NCI-H1694 treated with DMSO at 0.1 percent for 48 hours (cell line): ENCODE measurements around the gene CSF3R.
"Not testable (repeated sequence)": the region's sequence is repeated elsewhere in the genome, so short reads cannot be mapped to it uniquely, and the experiment has no call there.

Source experiments
- DNase-seq: peaks from one replicate; lab custom pipeline; 2025; lab: John Stamatoyannopoulos, UW

Gene CSF3R

GRCh38 chr1:36513676-36514473 is 31.2 kb upstream of the CSF3R start:
- no peak for DNase-seq

GRCh38 chr1:36512842-36513241 is 30.1 kb upstream of the CSF3R start:
- DNase-seq, result no peak

GRCh38 chr1:36511804-36512798 is 29.4 kb upstream of the CSF3R start:
- no peak for DNase-seq

GRCh38 chr1:36511220-36511619 is 28.5 kb upstream of the CSF3R start:
- not testable (repeated sequence) for DNase-seq

DNA sequence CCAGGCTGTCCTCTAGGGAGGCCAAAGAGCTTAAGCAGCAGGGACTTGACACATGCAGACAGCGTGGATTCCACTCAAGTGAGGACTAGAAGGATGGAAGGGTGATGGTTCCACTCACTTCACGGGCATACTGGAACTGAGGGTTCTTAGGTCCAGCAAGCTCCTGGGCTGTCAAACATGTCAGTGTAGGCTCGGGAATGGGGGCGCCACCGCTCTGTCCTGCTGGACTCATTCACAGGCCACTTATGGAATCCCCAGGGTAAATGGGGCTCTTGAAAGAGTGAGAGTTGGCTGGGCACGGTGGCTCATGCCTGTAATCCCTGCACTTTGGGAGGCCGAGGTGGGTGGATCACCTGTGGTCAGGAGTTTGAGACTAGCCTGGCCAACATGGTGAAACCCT is 27.7 kb upstream of the CSF3R start:
- DNase-seq, result no peak

GRCh38 chr1:36508257-36508656 is 25.5 kb upstream of the CSF3R start:
- no peak for DNase-seq

- no peak for DNase-seq
Measured at GRCh38 chr1:36506276-36506920, 23.7 kb upstream of the CSF3R start.

GRCh38 chr1:36503733-36504132 is 21.0 kb upstream of the CSF3R start:
- DNase-seq, result no peak

DNA sequence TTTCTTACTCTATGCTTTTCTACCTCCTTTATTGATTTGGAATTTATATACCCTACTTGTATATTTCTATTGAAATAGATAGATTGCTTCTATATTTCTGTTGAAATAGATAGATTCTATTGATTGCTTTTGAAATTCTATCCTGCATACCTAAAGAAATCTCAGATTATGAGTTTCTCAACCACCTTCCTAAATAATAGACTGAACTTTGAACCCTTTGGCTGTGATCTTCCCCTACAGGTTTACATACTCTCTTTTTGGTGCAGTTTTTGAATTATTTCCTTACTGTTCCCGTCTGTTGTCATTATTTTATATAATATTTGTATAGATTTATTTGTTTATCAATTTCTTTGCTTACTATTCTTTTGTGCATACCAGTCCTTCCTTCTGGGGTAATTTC is 20.4 kb upstream of the CSF3R start:
- DNase-seq, result no peak

GRCh38 chr1:36502616-36503015 is 19.9 kb upstream of the CSF3R start:
- no peak for DNase-seq

DNA sequence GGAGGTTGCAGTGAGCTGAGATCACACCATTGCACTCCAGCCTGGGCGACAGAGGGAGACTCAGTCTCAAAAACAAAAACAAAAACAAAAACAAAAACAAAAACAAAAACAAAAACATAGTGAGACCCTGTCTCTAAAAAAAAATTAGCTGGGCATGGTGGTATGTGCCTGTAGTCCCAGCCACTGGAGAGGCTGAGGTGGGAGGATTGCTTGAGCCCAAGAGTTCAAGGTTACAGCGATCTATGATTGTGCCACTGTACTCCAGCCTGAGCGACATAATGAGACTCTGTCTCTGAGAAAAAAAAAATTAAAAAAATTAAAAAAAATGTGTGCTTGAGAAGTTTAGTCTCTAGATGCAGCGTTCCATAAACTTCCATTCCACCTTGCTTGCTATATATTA is 19.2 kb upstream of the CSF3R start:
- DNase-seq, result not testable (repeated sequence)

- no peak for DNase-seq
Measured at GRCh38 chr1:36497207-36497606, 14.5 kb upstream of the CSF3R start.

- no peak for DNase-seq
Measured at GRCh38 chr1:36494971-36495370, 12.3 kb upstream of the CSF3R start.

DNA sequence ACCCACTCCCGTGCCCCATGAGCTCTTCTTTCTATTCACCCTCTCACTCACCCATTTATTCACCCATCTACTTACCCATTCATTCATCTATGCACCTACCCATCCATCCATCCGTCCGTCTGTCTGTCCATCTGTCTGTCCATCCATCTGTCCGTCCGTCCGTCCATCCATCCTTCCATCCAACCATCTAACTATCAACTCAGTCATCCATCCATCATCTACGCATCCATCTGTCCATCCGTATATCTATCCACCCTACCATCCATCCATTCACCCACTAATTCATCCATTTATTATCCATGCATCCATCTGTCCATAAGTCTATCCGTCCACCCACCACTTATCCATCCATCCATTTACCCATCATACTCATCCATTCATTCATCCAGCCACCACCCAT is 10.8 kb upstream of the CSF3R start:
- no peak for DNase-seq

GRCh38 chr1:36492491-36492890 is 9.8 kb upstream of the CSF3R start:
- DNase-seq, result no peak

GRCh38 chr1:36489258-36490051 is 6.7 kb upstream of the CSF3R start:
- not testable (repeated sequence) for DNase-seq

- DNase-seq, result no peak
Measured at GRCh38 chr1:36487906-36488305, 5.2 kb upstream of the CSF3R start.

DNA sequence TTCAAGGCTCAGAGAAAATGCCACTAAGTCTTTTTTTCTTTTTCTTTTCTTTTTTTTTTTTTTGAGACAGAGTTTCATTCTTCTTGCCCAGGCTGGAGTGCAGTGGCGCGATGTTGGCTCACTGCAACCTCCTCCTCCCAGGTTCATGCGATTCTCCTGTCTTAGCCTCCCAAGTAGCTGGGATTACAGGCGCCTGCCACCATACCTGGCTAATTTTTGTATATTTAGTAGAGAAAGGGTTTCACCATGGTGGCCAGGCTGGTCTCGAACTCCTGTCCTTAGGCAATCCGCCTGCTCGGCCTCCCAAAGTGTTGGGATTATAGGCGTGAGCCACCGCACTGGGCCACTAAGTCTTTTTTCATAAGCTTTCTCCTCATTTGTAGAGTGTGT is 4.6 kb upstream of the CSF3R start:
- not testable (repeated sequence) for DNase-seq

DNA sequence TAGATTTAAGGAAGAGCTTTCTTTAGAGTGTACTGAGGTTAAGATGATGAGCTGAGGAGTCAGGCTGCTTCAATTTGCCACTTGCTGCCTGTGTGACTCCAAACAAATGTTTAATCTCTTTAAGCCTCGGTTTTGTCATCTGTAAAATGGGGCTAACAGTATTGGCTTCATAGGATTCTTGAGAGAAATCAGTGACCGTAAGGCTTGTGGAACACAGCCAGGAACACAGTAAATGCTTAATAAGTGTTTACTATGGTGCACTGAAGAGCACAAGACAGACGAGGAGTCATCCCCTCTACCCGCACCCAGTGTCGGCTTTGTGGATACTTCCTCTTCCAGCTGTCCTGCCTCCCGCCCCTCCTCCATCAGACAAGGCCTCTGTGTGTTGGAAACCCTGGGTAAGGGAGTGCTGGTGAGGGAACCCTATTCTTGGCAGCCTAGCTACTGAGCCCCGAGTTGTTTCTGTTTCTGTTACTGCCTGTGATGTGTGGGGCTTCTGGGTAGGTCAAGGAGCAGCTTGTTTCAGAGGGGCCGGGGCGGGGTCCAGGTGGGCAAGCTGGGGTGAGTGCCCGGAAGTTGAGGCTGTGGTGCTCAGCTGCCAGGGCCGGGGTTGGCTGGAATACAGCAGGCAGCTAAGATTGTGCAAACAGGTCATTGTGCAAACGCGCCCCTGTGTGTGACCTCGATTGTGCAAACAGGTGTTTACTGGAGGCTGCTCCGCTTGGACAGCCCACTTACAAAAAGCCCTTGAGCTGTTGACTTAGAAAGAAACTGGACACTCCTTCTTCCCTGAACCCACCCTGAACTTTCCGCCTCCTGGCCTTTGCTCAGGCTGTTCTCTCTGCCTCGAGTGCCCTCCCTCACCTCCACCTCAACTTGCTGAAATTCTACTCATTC is 4.0 kb upstream of the CSF3R start:
- DNase-seq, result no peak

GRCh38 chr1:36486093-36486438 is 3.4 kb upstream of the CSF3R start:
- no peak for DNase-seq

- DNase-seq, result no peak
Measured at GRCh38 chr1:36484099-36484498, 1.4 kb upstream of the CSF3R start.
